Measurements from ENCODE around the gene DHFR2.
A peak's percentile ranks its signal among the peaks of the same experiment; 100 is the strongest.
"Not testable (repeated sequence)": the region's sequence is repeated elsewhere in the genome, so short reads cannot be mapped to it uniquely, and the experiment has no call there.

DHFR2 gene

DNA sequence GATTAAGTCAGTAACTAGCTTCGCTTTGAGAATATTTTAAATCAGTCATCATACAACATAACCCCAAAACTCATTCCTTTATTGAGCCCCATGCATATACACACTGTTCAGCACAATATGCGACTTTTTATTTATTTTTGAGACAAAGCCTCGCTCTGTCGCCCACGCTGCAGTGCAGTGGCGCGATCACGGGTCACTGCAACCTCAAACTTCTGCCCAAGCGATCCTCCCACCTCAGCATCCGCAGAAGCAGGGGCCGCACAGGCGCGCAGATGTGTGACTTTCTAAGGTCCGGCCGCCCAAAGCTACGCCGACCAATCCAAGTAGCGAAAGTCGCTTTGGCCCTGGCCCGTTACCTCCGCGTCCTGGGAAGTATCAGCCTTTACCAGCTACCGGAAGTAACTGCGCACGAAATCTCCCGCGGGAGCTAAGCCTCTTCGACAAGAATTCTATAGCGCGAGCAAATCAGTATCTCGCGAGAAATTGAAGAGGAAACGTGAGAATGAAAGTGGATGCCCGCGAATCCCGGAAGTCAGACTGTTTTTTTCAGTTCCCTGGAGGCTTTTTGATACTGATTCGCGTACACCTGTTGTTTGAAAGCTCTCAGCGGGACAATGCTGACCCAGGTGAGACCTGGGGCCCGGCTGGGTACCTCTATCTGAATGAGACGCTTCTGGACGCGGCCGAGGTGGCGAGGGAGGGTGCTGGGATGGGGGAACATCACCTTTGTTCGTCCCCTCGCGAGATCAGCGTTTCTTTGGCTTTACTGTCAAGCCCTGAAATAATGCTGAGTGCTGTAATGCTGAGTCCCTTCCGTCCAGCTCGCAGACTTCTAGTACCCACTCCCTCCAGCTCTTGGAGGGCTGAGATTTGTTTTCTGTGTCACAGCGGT is at the start of gene DHFR2, which contains the start of gene NSUN3:
TSS of gene DHFR2 (minus strand) at position 404 of the 892 bp plus-strand sequence. CDS start 1,405 bp downstream, outside the sequence.
TSS of gene NSUN3 (plus strand) at position 549 of the 892 bp plus-strand sequence. CDS start at position 615, 66 bp downstream.
- peak; percentile 66 to 76 for DNase-seq (ENCODE audit: low read depth in 2 of 2)

DNA sequence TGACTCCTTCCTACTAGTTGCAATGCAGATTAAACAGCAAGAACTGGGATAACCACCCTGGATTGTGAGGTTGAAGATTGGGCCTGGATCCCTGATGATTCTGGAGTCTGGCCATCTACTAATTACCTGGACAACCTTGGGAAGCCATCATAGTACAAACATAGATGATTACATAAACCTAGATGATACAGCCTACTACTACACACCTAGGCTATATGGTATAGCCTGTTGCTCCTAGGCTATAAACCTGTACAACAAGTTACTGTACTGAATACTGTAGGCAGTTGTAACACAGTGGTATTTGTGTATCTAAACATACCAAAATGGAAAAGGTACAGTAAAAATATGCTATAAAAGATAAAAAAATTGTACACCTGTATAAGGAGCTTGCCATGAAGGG is 48.1 kb upstream of the DHFR2 start:
- no peak for DNase-seq (ENCODE audit: low read depth in 2 of 2)

DNA sequence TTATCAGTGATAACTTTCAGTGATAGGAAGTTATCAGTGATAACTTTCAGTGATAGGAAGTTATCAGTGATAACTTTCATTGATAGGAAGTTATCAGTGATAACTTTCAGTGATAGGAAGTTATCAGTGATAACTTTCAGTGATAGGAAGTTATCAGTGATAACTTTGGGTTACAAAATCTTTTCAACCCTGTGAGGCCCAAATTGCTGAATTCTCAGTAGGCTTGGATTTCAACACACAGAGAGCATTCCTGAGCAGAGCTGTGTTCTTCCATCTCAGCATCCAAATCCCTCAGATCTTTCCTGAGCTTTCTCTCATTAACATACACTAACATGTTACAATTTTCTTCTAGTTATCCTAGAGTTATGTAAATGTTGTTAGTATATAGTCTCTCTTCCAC is 47.5 kb upstream of the DHFR2 start:
- not testable (repeated sequence) for DNase-seq (ENCODE audit: low read depth in 2 of 2)

DNA sequence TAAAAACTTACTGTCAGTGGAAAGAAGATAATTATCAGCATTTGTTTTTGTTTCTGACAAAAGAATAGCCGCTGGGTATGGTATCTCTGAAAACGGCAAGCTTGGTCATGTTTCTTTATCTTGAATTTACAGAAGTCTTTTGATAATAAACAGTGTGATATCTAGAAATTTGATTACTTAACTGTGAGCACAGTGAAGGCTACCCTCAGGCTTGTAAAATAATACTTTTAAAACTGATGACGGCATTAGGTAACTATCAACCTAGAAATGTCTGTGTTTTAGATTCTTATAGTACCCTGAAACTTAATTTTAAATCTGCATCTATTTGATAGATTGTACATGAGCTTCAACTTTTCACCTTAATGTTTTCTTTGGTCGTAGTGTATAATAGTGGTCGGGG is 43.6 kb upstream of the DHFR2 start:
- no peak for DNase-seq (ENCODE audit: low read depth in 2 of 2)

DNA sequence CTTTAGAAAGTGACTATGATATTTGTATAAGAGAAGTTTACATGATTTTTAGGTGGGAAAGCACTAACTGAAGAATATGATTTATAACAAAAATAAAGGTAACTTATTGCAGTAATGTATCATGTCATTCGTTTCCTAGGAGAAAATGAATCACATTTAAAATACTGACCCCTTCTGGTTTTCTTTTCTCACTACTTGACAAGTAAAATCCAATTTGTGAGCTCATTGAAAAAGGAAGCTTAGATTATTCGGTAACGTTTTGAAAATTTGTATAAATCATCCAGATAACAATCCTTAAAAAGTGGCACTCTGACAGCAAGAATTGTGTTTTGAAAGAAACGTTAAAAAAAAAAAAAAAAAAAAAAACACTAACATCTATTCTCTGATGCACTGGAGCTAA is 39.1 kb upstream of the DHFR2 start:
- no peak for DNase-seq (ENCODE audit: low read depth in 2 of 2)

DNA sequence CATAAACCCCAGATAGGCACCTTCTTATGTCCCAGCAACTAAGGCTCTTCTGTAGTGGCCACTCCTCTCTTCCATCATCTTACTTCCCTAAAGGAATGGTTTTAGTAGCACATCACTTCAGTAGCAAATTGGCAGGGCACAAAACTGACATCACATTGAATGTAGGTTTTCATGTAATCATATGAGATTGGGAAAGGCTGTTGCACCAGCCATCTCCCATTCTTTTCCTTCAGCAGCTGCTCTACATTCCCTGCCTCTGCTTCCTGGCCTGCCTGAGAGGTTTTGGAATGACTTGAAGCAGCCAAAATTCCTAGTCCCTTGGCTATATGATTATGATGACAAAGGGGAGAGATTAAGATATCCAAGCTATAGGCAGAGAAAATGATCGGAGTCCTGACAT is 36.6 kb upstream of the DHFR2 start:
- no peak for DNase-seq (ENCODE audit: low read depth in 2 of 2)

DNA sequence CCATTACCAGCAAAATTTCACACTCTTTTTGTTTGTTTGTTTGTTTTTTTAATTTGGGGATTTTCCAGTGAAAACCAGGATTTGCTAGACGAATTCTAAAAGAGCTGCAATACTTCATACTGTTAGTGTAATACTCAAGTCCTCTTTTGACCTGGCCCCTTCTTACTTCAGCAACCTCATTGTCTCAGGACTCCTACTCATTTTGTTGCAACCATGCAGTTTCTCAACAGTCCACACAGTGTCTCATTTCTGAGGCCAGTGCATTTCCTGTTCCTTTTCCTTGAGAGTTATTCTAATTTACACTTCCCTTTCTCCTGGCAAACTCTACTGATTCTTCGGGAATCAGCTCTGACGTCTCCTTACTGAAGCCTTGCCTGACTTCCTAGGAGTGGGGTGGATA is 35.7 kb upstream of the DHFR2 start:
- no peak for DNase-seq (ENCODE audit: low read depth in 2 of 2)

DNA sequence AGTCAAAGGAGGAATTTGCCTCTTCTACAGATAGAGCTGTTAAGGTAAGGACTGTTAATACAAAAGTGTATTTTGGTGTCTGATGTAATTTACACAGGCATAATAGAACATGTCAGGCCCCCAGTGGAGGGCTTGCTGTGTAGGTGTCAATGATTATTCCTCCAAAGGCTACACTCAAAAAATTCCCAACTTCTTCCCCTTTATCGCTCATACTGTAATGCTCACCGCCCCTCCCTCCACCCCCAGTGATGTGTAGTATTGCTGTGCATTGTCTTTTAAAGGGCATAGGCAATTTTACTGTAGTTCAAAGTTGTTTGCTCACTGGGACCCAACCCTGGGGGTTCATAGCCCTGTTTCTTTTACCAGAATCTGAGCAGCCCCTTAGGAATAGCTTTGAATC is 32.4 kb upstream of the DHFR2 start:
- DNase-seq (ENCODE audit: low read depth in 2 of 2) = no peak

DNA sequence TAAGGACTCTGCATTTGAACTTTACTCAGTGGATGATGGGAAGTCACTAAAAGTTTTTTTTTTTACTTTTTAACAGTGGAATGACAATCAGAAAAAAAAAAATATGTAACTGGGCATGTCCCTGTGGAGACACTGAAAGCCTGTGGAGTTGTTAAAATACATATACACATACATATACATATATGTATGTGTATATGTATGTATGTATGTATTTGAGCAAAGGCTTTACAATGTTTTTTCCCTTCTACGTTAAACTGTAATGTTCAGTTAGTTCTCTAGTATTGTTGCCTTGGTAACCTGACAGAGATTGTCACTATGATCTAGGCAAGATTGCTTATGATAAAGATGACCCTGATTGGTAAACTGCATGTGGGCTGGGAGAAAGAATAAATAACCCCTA is 30.4 kb upstream of the DHFR2 start:
- no peak for DNase-seq (ENCODE audit: low read depth in 2 of 2)

DNA sequence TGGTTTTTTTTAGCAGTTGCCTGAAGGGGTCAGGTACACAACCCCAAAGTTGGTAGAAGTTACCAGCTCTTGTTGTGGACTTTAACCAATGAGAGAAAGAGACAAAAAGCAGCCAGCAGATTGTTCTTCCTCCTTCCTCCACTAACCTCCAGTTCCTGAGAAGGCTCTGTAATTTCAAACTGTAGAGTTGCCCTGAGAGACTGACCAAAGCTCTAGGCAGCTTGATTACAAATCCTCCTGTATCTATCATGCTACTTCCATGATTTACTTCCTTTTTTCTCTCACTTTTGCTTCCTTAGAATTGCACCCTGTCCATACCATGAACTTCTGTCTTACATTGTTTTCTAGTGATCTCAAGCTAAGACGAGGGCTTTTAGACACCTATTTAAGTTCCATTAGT is 29.4 kb upstream of the DHFR2 start:
- DNase-seq (ENCODE audit: low read depth in 2 of 2) = no peak

DNA sequence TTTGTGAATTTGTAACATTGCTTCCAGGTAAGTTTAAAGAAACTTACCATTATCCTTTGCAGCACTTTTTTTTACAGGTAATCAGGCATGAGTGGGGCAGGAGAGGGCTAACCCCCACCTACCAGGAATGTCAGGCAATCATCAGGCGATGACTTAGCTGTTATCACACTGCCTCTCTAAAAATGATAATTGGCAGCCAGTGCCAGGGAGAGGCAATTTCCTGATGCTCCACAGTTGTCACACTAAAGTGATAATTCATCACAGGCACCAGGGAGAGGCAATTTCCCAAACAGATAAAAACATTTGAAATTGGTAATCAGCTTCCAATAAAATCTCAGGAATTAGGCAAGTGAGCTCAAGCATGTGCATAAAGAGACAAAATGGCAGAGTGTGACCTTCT is 26.4 kb upstream of the DHFR2 start:
- DNase-seq (ENCODE audit: low read depth in 2 of 2) = no peak

DNA sequence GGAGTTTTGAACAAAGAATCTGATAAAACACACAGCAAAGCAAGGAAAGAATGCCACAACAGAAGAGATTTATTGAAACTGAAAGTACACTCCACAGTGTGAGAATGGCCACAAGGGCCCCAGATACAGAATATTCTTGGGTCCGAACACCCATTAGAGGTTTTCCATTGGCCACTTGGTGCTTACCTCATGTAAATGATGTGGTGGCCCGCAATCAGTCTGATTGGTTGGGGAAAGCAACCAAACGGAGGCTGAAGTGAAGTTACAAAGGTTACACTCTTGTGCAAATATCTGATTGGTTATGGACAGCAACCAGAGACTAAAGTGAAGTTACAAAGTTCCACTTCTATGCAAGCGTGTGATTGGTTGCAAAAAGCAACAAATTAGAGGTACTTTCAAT is 20.5 kb upstream of the DHFR2 start:
- DNase-seq (ENCODE audit: low read depth in 2 of 2) = no peak

DNA sequence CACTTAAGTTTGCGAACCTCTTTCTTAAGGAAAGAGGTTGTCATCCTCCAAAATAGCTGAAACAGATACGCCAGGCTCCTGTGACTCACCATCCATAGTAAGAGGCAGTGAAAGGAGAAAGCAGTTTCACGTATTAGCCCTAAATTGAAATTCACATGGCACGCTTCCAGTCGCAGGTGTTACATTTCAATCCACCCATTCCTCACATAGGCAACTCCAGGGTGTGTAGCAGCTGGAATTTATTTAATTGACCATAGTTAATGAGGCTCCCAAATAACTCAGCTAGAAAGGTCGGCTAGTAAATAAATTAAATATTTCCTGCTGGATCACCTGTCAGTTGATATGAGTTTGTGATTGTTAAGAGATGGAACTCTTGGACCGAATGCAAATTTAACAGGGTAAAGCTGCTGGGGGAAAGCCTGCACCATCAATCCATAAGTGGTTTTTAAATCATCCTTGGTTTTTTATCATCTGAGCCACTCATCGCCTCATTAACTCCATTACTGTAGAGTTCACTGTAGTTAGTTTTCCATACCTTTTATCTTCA is 19.7 kb upstream of the DHFR2 start:
- DNase-seq (ENCODE audit: low read depth in 2 of 2) = no peak

DNA sequence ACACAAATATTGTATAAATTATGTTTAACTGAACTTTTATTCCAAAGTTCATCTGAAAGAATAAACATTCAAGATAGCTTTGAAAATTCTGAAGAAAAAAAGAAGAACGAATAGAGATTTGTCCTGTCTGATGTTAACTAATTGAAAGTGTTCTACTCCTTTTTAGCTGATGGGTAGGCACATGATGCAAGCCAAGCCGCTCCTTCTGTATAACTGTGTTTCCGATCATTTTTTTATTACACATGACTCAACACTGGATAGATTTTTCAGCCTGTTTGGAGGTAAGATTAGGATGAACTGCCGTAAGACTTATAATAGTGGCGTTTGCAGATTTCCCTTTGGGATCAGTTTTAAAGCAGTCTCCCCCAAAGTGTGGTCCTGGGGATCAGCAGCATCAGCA is 19.2 kb upstream of the DHFR2 start:
- DNase-seq (ENCODE audit: low read depth in 2 of 2) = no peak

DNA sequence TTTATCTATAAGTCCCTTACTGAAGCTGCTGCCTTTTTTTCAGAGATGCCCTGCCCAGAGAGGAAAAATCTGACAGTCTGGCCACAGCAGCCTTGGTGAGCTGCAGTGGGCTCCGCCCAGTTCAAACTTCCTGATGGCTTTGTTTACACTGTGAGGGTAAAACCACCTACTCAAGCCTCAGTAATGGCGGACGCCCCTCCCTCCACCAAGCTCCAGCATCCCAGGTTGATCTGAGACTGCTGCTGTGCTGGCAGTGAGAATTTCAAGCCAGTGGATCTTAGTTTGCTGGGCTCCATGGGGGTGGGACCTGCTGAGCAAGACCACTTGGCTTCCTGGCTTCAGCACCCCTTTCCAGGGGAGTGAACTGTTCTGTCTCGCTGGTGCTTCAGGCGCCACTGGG is 17.8 kb upstream of the DHFR2 start:
- not testable (repeated sequence) for DNase-seq (ENCODE audit: low read depth in 2 of 2)

DNA sequence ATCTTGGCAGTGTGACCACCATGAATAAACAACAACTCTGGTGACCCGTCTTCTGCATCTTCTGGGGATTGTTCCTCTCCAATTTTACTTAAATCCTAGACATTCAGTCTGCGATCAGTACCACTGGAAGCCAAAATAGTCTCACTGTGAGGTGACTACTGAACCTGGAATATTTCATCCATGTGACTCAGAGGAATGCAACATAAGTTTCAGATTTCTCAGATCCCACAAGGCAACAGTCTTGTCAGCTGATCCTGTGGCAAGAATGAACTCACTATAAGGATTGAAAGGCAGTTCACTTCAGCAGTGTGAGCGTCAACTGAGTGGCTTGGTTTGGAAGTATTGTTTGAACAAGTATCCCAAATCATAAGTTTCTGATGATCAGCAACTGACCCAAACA is 13.3 kb upstream of the DHFR2 start:
- DNase-seq (ENCODE audit: low read depth in 2 of 2) = no peak

DNA sequence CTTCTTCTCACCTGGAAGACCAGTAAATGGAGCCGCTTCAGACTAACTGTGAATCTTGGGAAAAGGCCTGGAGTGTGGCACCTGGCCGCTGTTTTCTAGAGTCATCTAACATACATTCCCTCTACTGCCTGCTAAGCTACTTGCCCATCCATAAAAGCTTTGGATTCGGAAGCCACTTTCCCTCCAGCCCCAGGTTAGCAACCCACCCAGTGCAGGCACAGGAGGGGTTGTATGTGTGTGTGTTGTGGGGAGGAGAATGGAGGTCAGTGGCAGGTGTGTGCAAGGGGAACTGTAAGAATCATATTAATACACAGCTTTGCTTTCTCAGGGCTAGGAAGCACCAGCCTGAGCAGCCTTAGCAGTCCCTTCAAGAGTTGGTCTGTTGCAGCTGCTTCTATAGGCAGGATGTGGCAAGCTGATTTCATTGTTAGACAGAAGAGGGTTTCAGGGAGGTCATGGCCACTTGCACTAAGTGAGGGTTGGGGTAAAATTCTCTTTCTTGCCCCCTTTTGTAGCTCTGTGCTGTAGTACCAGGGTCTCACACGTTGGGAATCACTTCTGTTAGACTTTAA is 9.1 kb upstream of the DHFR2 start:
- no peak for DNase-seq (ENCODE audit: low read depth in 2 of 2)

DNA sequence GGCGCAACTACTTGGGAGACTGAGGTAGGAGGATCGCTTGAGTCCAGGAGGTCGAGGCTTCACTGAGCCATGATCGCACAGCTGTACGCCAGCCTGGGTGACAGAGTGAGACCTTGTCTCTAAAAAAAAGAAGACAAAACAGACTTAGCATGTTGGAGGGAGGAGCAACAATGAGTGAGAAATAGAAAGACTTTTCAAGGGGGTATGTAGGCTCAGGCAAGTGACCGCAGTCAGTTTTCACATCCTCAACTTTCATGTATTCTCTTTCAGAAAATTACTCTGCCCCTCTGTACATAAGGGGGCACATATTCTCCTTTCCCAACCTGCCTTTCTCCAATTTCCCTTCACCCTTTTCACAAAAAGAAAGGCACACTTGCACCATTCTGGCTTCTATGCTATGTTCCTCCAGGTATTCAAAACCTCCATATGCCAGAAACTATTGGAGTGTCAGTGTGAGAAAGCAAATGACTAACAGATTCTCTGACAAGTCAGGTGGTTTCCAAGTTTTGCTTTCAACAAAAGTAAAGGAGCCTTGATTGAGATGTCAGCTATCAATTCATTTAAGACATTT is 7.7 kb upstream of the DHFR2 start:
- no peak for DNase-seq (ENCODE audit: low read depth in 2 of 2)

DNA sequence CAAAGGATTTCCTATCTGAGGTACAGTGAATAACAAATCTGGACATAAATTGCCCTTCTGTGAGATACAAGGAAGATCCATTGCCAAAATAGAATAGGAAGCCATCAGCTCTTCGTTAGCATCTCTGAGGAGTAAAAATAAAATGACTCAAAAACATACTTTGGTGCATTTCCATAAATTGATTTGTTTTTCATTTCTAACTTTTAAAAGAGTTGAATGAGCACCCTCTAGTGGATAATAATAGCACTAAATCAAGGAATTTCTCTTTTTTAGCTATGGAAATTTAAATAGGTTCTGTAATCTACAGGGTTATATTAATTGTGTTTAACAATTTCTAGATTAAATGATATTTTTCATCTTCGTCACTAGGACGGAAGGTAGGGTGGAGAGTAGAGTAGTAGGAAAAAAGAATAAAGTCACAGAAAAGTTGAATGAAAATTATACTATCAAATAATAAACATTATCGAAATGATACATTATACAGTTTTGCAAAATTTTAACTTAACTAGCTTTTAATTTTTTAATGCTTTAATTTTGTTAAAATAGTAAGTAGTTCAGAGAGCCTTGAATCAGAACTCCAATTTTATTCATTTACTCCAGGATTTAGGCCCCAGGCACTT is 6.6 kb upstream of the DHFR2 start:
- no peak for DNase-seq (ENCODE audit: low read depth in 2 of 2)

DNA sequence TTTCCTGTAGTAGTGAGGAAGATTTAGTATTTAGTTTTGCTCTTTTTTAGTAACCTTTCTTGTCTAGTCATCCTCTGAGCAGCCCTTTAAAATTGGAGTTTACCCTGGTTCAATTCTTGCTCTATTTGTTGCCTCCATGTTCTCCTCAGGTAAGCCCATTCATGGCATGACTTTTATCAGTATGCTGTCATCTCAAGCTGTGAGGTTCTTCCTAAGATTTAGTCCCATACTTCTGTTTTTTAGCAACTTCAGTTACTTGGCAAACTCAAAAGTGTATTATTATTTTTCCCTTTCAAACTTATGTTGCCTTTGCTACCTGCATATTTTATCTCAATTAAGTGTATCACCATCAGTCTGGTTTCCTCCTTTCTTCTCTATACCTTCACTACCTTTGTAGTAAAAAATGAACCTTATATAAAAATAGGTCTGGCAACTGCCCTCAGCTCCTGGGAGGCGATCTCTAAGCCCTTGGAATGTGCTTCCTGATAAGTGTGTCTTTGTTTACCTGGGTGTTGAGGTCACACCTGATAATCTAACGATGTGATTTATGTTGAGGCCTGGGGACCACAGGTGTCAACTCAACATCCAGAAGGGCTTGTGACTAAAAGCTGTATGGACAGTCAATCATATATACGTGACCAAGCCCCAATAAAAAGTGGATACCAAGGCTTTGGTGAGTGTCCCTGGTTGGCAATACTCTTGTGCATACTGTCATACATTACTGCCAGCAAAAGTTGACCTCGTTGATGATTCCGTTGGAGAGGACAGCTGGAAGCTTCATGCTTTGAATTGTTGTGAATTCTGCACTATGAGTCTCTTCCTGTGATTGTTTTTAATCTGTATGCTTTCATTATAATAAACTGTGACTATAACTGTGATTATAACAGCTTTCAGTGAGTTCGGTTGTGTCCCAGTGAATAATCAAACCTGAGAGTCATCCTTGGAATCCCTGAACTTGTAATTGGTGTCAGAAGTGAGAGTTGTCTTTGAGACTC is 4.1 kb upstream of the DHFR2 start:
- no peak for DNase-seq (ENCODE audit: low read depth in 2 of 2)

Data from stimulated activated CD8-positive, alpha-beta memory T cell treated with anti-CD3 and anti-CD28 coated beads, Interleukin-15, amount 100 ng/mL, for 48 hours (primary cell).